Motor neuron (in vitro differentiated cells): ENCODE data around the gene PUM2. TPM values are rescaled to one million over a fixed set of nuclear protein-coding genes. Genes with fewer than 3 reads are reported as not detected.

Experiments used
- ATAC-seq, 8 experiments: fragments of 200-7000 bp; cut with Tn5 transposase; replicated peaks in 6 of 8; 2 replicates each; pipeline ENCODE4 v1.8.0; 2021; ENCODE audit warnings: mild to moderate bottlenecking in 8 of 8, moderate library complexity in 8 of 8
- H3K27ac ChIP-seq, 2 donors: fragments of 250-450 bp; sonication (Bioruptor Pico); 2 replicates each; pipeline ENCODE4 v1.9.0; 2021; ENCODE audit warnings: antibody characterized with exemption in 2 of 2, mild to moderate bottlenecking in 2 of 2, moderate library complexity in 1 of 2
- H3K4me1 ChIP-seq, 2 donors: fragments of 250-450 bp; sonication (Bioruptor Pico); replicated peaks in 1 of 2; 2 replicates each; pipeline ENCODE4 v1.6.1; 2021; ENCODE audit warnings: antibody characterized with exemption in 2 of 2, mild to moderate bottlenecking in 2 of 2, moderate library complexity in 1 of 2
- H3K4me3 ChIP-seq, 5 donors: fragments of 250-450 bp; sonication (Bioruptor Pico); 2 replicates each; pipeline ENCODE4 v1.9.0; 2021; ENCODE audit warnings: antibody characterized with exemption in 5 of 5, mild to moderate bottlenecking in 5 of 5, moderate library complexity in 4 of 5
- WGBS, 10 experiments: fragments of 450-650 bp; shearing (Covaris generic); methylation state at CpG; one replicate each; pipeline ENCODE4 v1.0.0; 2022; 5-methylcytosine and 5-hydroxymethylcytosine counted together
- in situ Hi-C, 9 experiments: fragments of 400-800 bp; cut with MboI; loops; one replicate each; pipeline ENCODE4 v1.15.0; 2021; ENCODE audit warnings: low sequenced_read_pairs in 9 of 9, low pct_unique_long_range_greater_than_20kb in 2 of 9; ENCODE audit not compliant: unreplicated experiment in 9 of 9
- total RNA-seq, 8 experiments: library from RNA; unstranded; fragments of 300-600 nt; gene quantifications; 2 replicates each; pipeline versions ENCODE4 v1.2.3 to v1.2.4, GENCODE V29; 2022

PUM2 gene
- total RNA-seq, 8 experiments from 2014 or later, result 26.0 to 79.4 (median 52.7) TPM

- 90 to 100% (median 98%) methylated on average over 2 to 11 of the region's 11 CpGs; no CpG with 5 or more reads in 1 of the 10 experiments for WGBS, 10 experiments
- no peaks in the 10 kb centered on the region for H3K4me1 ChIP-seq
- H3K4me3 ChIP-seq, result no peak overlapping the region
- no peak overlapping the region for H3K27ac ChIP-seq
- ATAC-seq, result no peak
- in situ Hi-C loops, result no loop called here
Observed at GRCh38 chr2:20322527-20323300, 27.9 kb downstream of the PUM2 start.

- WGBS, 10 experiments, result 80 to 100% (median 100%) methylated on average over 1 to 3 of the region's 3 CpGs; no CpG with 5 or more reads in 3 of the 10 experiments
- Histone ChIP-seq H3K4me3 (no peak overlapping the region), H3K27ac (no peak overlapping the region), H3K4me1 (no peaks in the 10 kb centered on the region)
- in situ Hi-C loops, result no loop called here
- ATAC-seq, result no peak
Observed at GRCh38 chr2:20317690-20318089, 33.0 kb downstream of the PUM2 start.

- 83 to 100% (median 100%) methylated on average over 1 of the region's 1 CpG; no CpG with 5 or more reads in 2 of the 10 experiments for WGBS, 10 experiments
- in situ Hi-C loops, result no loop called here
- Histone ChIP-seq H3K4me1 (no peaks in the 10 kb centered on the region), H3K4me3 (no peak overlapping the region), H3K27ac (no peak overlapping the region)
- no peak for ATAC-seq
Observed at GRCh38 chr2:20317197-20317596, 33.4 kb downstream of the PUM2 start.

- WGBS, 10 experiments, result 54 to 100% (median 93%) methylated on average over 1 to 4 of the region's 4 CpGs
- no peak for ATAC-seq
- H3K4me1 ChIP-seq, result no peaks in the 10 kb centered on the region
- no peak overlapping the region for H3K4me3 ChIP-seq
- no peak overlapping the region for H3K27ac ChIP-seq
- in situ Hi-C loops, result no loop called here
Observed at GRCh38 chr2:20314562-20315501, 35.8 kb downstream of the PUM2 start.

- Histone ChIP-seq H3K4me3 (no peak overlapping the region), H3K27ac (no peak overlapping the region), H3K4me1 (no peaks in the 10 kb centered on the region)
- 100% methylated on average over 1 to 2 of the region's 3 CpGs; no CpG with 5 or more reads in 4 of the 10 experiments for WGBS, 10 experiments
- in situ Hi-C loops, result no loop called here
- peak in 2 of 8 experiments; percentile 38 to 56 for ATAC-seq
Observed at GRCh38 chr2:20313659-20314058, 37.0 kb downstream of the PUM2 start.

GRCh38 chr2:20309001-20309400, 41.6 kb downstream of the PUM2 start:
- in situ Hi-C loops, result no loop called here

GRCh38 chr2:20307311-20307710, 43.3 kb downstream of the PUM2 start:
- no peak overlapping the region for H3K27ac ChIP-seq
- H3K4me1 ChIP-seq, result no peaks in the 10 kb centered on the region
- H3K4me3 ChIP-seq, result no peak overlapping the region
- no peak for ATAC-seq
- in situ Hi-C loops, result no loop called here

More at GRCh38 chr2:20309001-20309400, 41.6 kb downstream of the PUM2 start:
- 68 to 100% (median 100%) methylated on average over 1 to 2 of the region's 2 CpGs; no CpG with 5 or more reads in 1 of the 10 experiments for WGBS, 10 experiments
- H3K4me3 ChIP-seq, result no peak overlapping the region
- H3K27ac ChIP-seq, result no peak overlapping the region
- no peaks in the 10 kb centered on the region for H3K4me1 ChIP-seq
- ATAC-seq, result no peak

- Histone ChIP-seq H3K27ac (no peak overlapping the region), H3K4me1 (no peaks in the 10 kb centered on the region), H3K4me3 (no peak overlapping the region)
- in situ Hi-C loops, result no loop called here
- 0 to 100% (median 39%) methylated on average over 1 of the region's 1 CpG; no CpG with 5 or more reads in 2 of the 10 experiments for WGBS, 10 experiments
- ATAC-seq, result peak in 3 of 8 experiments; percentile 65 to 81 (median 78)
Observed at GRCh38 chr2:20304411-20304810, 46.2 kb downstream of the PUM2 start.

GRCh38 chr2:20303966-20304365, 46.7 kb downstream of the PUM2 start:
- in situ Hi-C loops, result no loop called here
- no peak overlapping the region for H3K27ac ChIP-seq
- ATAC-seq, result peak in 2 of 8 experiments; percentile 27 to 46
- no peak overlapping the region for H3K4me3 ChIP-seq
- 86 to 100% (median 100%) methylated on average over 1 of the region's 1 CpG for WGBS, 10 experiments
- H3K4me1 ChIP-seq, result no peaks in the 10 kb centered on the region

GRCh38 chr2:20302019-20302418, 48.6 kb downstream of the PUM2 start:
- no peak for ATAC-seq
- Histone ChIP-seq H3K4me1 (no peaks in the 10 kb centered on the region), H3K27ac (no peak overlapping the region), H3K4me3 (no peak overlapping the region)
- WGBS, 10 experiments, result 86 to 100% (median 100%) methylated on average over 1 to 4 of the region's 4 CpGs; no CpG with 5 or more reads in 1 of the 10 experiments
- in situ Hi-C loops, result no loop called here

- ATAC-seq, result peak in 1 of 8 experiments; percentile 52
- Histone ChIP-seq H3K4me1 (no peaks in the 10 kb centered on the region), H3K4me3 (no peak overlapping the region), H3K27ac (no peak overlapping the region)
- 86 to 100% (median 99%) methylated on average over 1 to 5 of the region's 5 CpGs for WGBS, 10 experiments
- in situ Hi-C loops, result no loop called here
Observed at GRCh38 chr2:20300656-20301055, 50.0 kb downstream of the PUM2 start.

- WGBS, 10 experiments, result 75 to 100% (median 97%) methylated on average over 1 to 4 of the region's 6 CpGs; no CpG with 5 or more reads in 3 of the 10 experiments
- H3K4me3 ChIP-seq, result no peak overlapping the region
- ATAC-seq, result no peak
- no peaks in the 10 kb centered on the region for H3K4me1 ChIP-seq
- H3K27ac ChIP-seq, result no peak overlapping the region
- in situ Hi-C loops, result no loop called here
Observed at GRCh38 chr2:20299113-20299512, 51.5 kb downstream of the PUM2 start.

- Histone ChIP-seq H3K27ac (no peak overlapping the region), H3K4me1 (no peaks in the 10 kb centered on the region), H3K4me3 (no peak overlapping the region)
- 80 to 100% (median 94%) methylated on average over 1 to 7 of the region's 9 CpGs; no CpG with 5 or more reads in 1 of the 10 experiments for WGBS, 10 experiments
- ATAC-seq, result no peak
- in situ Hi-C loops, result no loop called here
Observed at GRCh38 chr2:20294231-20294630, 56.4 kb downstream of the PUM2 start.
